Mucosa of stomach (tissue), 1 donor: Measurements from ENCODE around the gene PLCB1.

ENCODE experiments used
- H3K27me3 ChIP-seq: one replicate; pipeline ENCODE4 v1.7.0; 2013; ENCODE audit warnings: mild to moderate bottlenecking, low read length; ENCODE audit not compliant: control insufficient read depth, insufficient read depth
- H3K36me3 ChIP-seq: one replicate; pipeline ENCODE4 v1.7.0; 2013; ENCODE audit warnings: low read length; ENCODE audit not compliant: control insufficient read depth, insufficient read depth
- H3K4me1 ChIP-seq: one replicate; pipeline ENCODE4 v1.7.0; 2013; ENCODE audit warnings: mild to moderate bottlenecking, low read length; ENCODE audit not compliant: control insufficient read depth, insufficient read depth
- H3K4me3 ChIP-seq: one replicate; pipeline ENCODE4 v1.7.0; 2013; ENCODE audit warnings: low read length
- H3K9ac ChIP-seq: one replicate; pipeline ENCODE4 v1.7.0; 2013; ENCODE audit warnings: mild to moderate bottlenecking, low read length, moderate library complexity
- H3K9me3 ChIP-seq: one replicate; pipeline ENCODE4 v1.7.0; 2013; ENCODE audit warnings: mild to moderate bottlenecking, low read length, moderate library complexity; ENCODE audit not compliant: control insufficient read depth
- donor health status: Pancreatic carcinoma.

The PLCB1 gene

GRCh38 chr20:8132484-8133309, 631 bp downstream of the PLCB1 start:
- Histone ChIP-seq H3K36me3 (no peaks in the 10 kb centered on the region), H3K4me1 (peaks cover 5% of the 10 kb centered on the region), H3K9me3 (no peaks in the 10 kb centered on the region), H3K27me3 (peaks cover 16% of the 10 kb centered on the region), H3K9ac (peak overlapping the region; percentile 45), H3K4me3 (no peak overlapping the region)

GRCh38 chr20:8133310-8133768, 1.3 kb downstream of the PLCB1 start:
- Histone ChIP-seq H3K4me3 (no peak overlapping the region), H3K9ac (peak overlapping the region; percentile 45), H3K9me3 (no peaks in the 10 kb centered on the region), H3K36me3 (no peaks in the 10 kb centered on the region), H3K4me1 (peaks cover 5% of the 10 kb centered on the region), H3K27me3 (peaks cover 16% of the 10 kb centered on the region)

GRCh38 chr20:8133851-8134451, 1.9 kb downstream of the PLCB1 start:
- no peak overlapping the region for H3K9ac ChIP-seq
- no peaks in the 10 kb centered on the region for H3K36me3 ChIP-seq
- H3K27me3 ChIP-seq: peaks cover 16% of the 10 kb centered on the region
- no peak overlapping the region for H3K4me3 ChIP-seq
- no peaks in the 10 kb centered on the region for H3K9me3 ChIP-seq
- peaks cover 5% of the 10 kb centered on the region for H3K4me1 ChIP-seq

GRCh38 chr20:8139899-8140298, 7.8 kb downstream of the PLCB1 start:
- Histone ChIP-seq H3K9ac (no peak overlapping the region), H3K4me3 (no peak overlapping the region), H3K9me3 (no peaks in the 10 kb centered on the region), H3K36me3 (no peaks in the 10 kb centered on the region), H3K27me3 (no peaks in the 10 kb centered on the region), H3K4me1 (no peaks in the 10 kb centered on the region)

- H3K36me3 ChIP-seq: no peaks in the 10 kb centered on the region
- no peaks in the 10 kb centered on the region for H3K9me3 ChIP-seq
- no peak overlapping the region for H3K9ac ChIP-seq
- no peaks in the 10 kb centered on the region for H3K4me1 ChIP-seq
- H3K27me3 ChIP-seq: no peaks in the 10 kb centered on the region
- H3K4me3 ChIP-seq: no peak overlapping the region
Measured at GRCh38 chr20:8143474-8143873, 11.4 kb downstream of the PLCB1 start.

GRCh38 chr20:8144282-8145245, 12.5 kb downstream of the PLCB1 start:
- no peaks in the 10 kb centered on the region for H3K27me3 ChIP-seq
- H3K9ac ChIP-seq: no peak overlapping the region
- no peaks in the 10 kb centered on the region for H3K4me1 ChIP-seq

GRCh38 chr20:8145246-8146168, 13.4 kb downstream of the PLCB1 start:
- Histone ChIP-seq H3K36me3 (no peaks in the 10 kb centered on the region), H3K27me3 (no peaks in the 10 kb centered on the region), H3K4me3 (no peak overlapping the region), H3K4me1 (no peaks in the 10 kb centered on the region), H3K9me3 (no peaks in the 10 kb centered on the region), H3K9ac (no peak overlapping the region)

More at GRCh38 chr20:8144282-8145245, 12.5 kb downstream of the PLCB1 start:
- no peak overlapping the region for H3K4me3 ChIP-seq
- H3K9me3 ChIP-seq: no peaks in the 10 kb centered on the region
- no peaks in the 10 kb centered on the region for H3K36me3 ChIP-seq

GRCh38 chr20:8147476-8147875, 15.4 kb downstream of the PLCB1 start:
- H3K27me3 ChIP-seq: no peaks in the 10 kb centered on the region
- H3K9ac ChIP-seq: no peak overlapping the region
- no peaks in the 10 kb centered on the region for H3K9me3 ChIP-seq
- H3K4me3 ChIP-seq: no peak overlapping the region
- H3K36me3 ChIP-seq: no peaks in the 10 kb centered on the region
- no peaks in the 10 kb centered on the region for H3K4me1 ChIP-seq

GRCh38 chr20:8148501-8148900, 16.4 kb downstream of the PLCB1 start:
- Histone ChIP-seq H3K4me1 (no peaks in the 10 kb centered on the region), H3K9me3 (no peaks in the 10 kb centered on the region), H3K27me3 (no peaks in the 10 kb centered on the region), H3K9ac (no peak overlapping the region), H3K36me3 (no peaks in the 10 kb centered on the region), H3K4me3 (no peak overlapping the region)

GRCh38 chr20:8150591-8150990, 18.5 kb downstream of the PLCB1 start:
- no peaks in the 10 kb centered on the region for H3K9me3 ChIP-seq
- no peaks in the 10 kb centered on the region for H3K36me3 ChIP-seq
- no peak overlapping the region for H3K9ac ChIP-seq
- H3K4me1 ChIP-seq: peaks cover 7% of the 10 kb centered on the region
- no peak overlapping the region for H3K4me3 ChIP-seq
- H3K27me3 ChIP-seq: no peaks in the 10 kb centered on the region

- Histone ChIP-seq H3K9ac (no peak overlapping the region), H3K27me3 (no peaks in the 10 kb centered on the region), H3K4me1 (peaks cover 15% of the 10 kb centered on the region), H3K9me3 (no peaks in the 10 kb centered on the region), H3K36me3 (no peaks in the 10 kb centered on the region), H3K4me3 (no peak overlapping the region)
Measured at GRCh38 chr20:8151372-8151771, 19.3 kb downstream of the PLCB1 start.
